Psoas muscle (tissue), 8 donors: ENCODE results near the gene KATNBL1. TPM values are rescaled to one million over a fixed set of nuclear protein-coding genes. Genes with fewer than 3 reads are reported as not detected.
A peak's percentile ranks its signal among the peaks of the same experiment; 100 is the strongest.

ENCODE experiments used
- ATAC-seq, 4 donors: fragments of 200-7000 bp; cut with Tn5 transposase; one replicate each; pipeline ENCODE4 v1.9.1; 2020; ENCODE audit warnings: moderate library complexity in 3 of 4, mild to moderate bottlenecking in 2 of 4
- DNase-seq, 2 donors: peaks; one replicate each; pipeline ENCODE4 v3.0.0-alpha.2; 2020
- H3K27ac ChIP-seq: fragments of 200-600 bp; one replicate; pipeline ENCODE4 v1.8.0; 2022
- H3K27me3 ChIP-seq, 3 donors: fragments of 200-600 bp in 1 of 3; one replicate each; pipeline versions ENCODE4 v1.6.1 to v1.8.0; 2013 to 2022; ENCODE audit warnings: low read length in 2 of 3, mild to moderate bottlenecking in 2 of 3, moderate library complexity in 1 of 3; ENCODE audit not compliant: insufficient read depth in 3 of 3
- H3K36me3 ChIP-seq, 2 donors: fragments of 200-600 bp in 1 of 2; one replicate each; pipeline versions ENCODE4 v1.6.1 to v1.8.0; 2013 to 2022; ENCODE audit warnings: low read depth in 1 of 2, mild to moderate bottlenecking in 1 of 2, moderate library complexity in 1 of 2; ENCODE audit not compliant: insufficient read depth in 1 of 2
- H3K4me1 ChIP-seq: fragments of 200-600 bp; one replicate; pipeline ENCODE4 v1.8.0; 2022
- H3K4me3 ChIP-seq: fragments of 200-600 bp; one replicate; pipeline ENCODE4 v1.8.0; 2022; ENCODE audit warnings: mild to moderate bottlenecking
- H3K9me3 ChIP-seq: fragments of 200-600 bp; one replicate; pipeline ENCODE4 v1.8.0; 2022
- WGBS, 3 donors: extraction: QIAGEN DNeasy Blood & Tissue Kit; methylation state at CpG; one replicate each; pipeline versions ENCODE4 v1.1.6 to v1.1.7; 2013; 5-methylcytosine and 5-hydroxymethylcytosine counted together
- intact Hi-C, 2 donors: fragments of 100-400 bp; cut with DNase I; formaldehyde crosslinking; loops; one replicate each; pipeline versions ENCODE4 v1.11.0 to v1.14.2; 2022
- polyA plus RNA-seq, 3 donors: library from polyadenylated mRNA; stranded (reverse); fragments of 200-250 nt; gene quantifications; one replicate each; pipeline ENCODE4 v1.2.3, GENCODE V29; 2013
- total RNA-seq, 4 donors: library from RNA; stranded (reverse); fragmentation: NEBNext Ultra II Directional in 2 of 4; extraction: Animal tissue kit (Norgen Biotek cat#: 25700) in 2 of 4; gene quantifications; one replicate each; pipeline versions ENCODE4 v1.2.1 to v1.2.4, GENCODE V29; 2021 to 2023
- TF ChIP-seq, protein P1 (sequence below): fragments of 200-600 bp; IDR thresholded peaks from one replicate; pipeline ENCODE4 v1.8.0; 2022; ENCODE audit warnings: antibody characterized with exemption
- donor health status: healthy with polysubstance abuse.
- donor health status: DM: no; HTN: no; CAD: no; lungs with moderate emphysema.
- donor health status: Bipolar disorder and iron deficiency.
- donor health status: healthy.
- donor health status: DM: yes; HTN: yes; CAD: no.
- donor health status: DM: no; HTN: no; CAD: no.
- donor health status: DM: no; HTN: no; CAD: no.
- donor health status: DM: yes; HTN: yes; CAD: no.

The KATNBL1 gene
- total and polyA plus RNA-seq, 7 donors, result 10.4 to 22.3 (median 17.3) TPM

DNA sequence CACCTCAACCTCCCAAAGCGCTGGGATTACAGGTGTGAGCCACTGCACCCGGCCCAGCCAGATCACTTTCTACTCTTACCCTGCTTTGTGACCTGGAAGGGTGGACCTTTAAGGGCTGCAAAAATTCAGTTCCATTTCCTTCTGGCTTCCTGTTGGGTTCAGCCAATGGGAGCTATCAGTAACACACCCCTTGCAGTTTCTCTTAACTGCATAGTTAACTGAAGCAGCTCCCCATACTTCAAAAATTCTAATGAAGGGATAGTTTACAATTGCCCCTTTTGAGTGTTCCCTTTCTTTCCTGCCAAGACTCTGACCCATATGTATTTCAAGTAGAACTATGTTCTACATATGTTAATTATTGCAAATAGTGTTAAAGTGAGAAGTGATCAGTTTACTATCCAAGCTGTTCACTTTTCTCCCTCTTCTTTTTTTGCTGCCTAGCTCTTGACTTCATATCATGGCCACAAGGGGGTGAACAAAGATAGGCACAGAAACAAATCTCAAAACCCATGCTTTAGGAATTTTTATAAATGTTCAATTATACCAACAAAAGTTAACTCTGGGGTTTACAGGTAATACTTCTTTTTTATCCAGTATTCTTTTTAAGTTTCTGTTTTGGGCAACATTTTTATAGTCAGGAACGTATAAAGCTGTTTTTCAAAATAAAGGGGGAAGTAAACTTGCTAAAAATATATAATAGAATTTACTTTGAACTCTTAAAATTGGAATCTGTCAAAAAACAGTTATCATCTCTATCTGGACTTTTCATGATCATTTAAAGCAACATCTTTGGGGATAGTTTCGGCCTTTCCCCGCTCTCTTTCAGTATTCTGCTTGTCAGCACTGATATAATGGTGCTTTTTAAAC lies 99.9 kb downstream of the KATNBL1 start:
- WGBS, 3 donors, result 75 to 78% (median 76%) methylated on average over 5 of the region's 5 CpGs
- intact Hi-C loops, result loop anchor here (2.0 to 5.0 kb wide), 2 partner anchors 101 to 102 kb away; partner anchors contain the start of gene KATNBL1 (in 2 of the 2)
- Histone ChIP-seq H3K9me3 (no peaks in the 10 kb centered on the region), H3K36me3 (no peaks in the 10 kb centered on the region), H3K4me3 (no peak overlapping the region), H3K27me3 (no peaks in the 10 kb centered on the region), H3K4me1 (no peaks in the 10 kb centered on the region), H3K27ac (no peak overlapping the region)
- no peak for DNase-seq
- TF ChIP-seq, protein P1, sequence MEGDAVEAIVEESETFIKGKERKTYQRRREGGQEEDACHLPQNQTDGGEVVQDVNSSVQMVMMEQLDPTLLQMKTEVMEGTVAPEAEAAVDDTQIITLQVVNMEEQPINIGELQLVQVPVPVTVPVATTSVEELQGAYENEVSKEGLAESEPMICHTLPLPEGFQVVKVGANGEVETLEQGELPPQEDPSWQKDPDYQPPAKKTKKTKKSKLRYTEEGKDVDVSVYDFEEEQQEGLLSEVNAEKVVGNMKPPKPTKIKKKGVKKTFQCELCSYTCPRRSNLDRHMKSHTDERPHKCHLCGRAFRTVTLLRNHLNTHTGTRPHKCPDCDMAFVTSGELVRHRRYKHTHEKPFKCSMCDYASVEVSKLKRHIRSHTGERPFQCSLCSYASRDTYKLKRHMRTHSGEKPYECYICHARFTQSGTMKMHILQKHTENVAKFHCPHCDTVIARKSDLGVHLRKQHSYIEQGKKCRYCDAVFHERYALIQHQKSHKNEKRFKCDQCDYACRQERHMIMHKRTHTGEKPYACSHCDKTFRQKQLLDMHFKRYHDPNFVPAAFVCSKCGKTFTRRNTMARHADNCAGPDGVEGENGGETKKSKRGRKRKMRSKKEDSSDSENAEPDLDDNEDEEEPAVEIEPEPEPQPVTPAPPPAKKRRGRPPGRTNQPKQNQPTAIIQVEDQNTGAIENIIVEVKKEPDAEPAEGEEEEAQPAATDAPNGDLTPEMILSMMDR, result peak; percentile 42
- ATAC-seq, result no peak

DNA sequence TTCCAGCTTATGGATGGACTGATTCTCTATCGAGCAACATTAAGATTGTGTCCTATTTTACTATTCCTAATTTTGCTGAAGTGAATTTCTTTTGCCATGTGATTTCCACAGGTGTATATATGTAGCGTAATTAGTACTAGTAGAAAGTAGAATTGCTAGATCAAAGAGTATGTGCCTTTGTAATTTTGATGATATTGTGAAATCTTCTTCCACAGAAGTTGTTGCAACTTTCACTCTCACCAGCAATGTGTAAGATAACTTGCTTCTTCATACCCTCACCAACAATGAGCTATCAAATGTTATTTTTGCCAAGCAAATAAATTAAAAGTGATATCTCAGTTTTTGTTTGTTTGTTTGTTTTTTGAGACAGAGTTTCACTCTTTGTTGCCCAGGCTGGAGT lies 102.6 kb downstream of the KATNBL1 start:
- ATAC-seq (no peak), DNase-seq (no peak)
- Histone ChIP-seq H3K9me3 (no peaks in the 10 kb centered on the region), H3K4me3 (no peak overlapping the region), H3K4me1 (peaks cover 10% of the 10 kb centered on the region), H3K36me3 (no peaks in the 10 kb centered on the region), H3K27me3 (no peaks in the 10 kb centered on the region), H3K27ac (no peak overlapping the region)
- TF ChIP-seq, protein P1, result no peak
- WGBS, 3 donors, result 89 to 94% (median 90%) methylated on average over 2 of the region's 2 CpGs
- intact Hi-C loops, result no loop called here

DNA sequence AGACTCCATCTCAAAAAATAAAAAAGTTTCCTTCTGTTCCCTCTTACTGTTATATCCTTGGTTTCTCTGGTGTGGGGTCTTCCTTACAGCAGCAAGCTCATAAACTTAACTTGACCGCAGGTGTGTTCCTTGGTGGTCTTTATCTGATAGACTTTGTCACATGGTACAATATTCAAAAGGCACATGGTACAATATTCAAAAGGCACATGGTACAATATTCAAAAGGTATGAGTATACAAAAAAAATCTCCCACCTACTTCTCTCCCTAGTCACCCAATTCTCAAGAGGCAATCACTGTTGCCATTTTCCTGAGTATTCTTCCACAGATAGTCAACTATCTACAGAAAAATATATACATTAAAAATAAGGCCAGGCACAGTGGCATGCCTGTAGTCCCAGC lies 103.5 kb downstream of the KATNBL1 start:
- TF ChIP-seq, protein P1, result no peak
- Histone ChIP-seq H3K27me3 (no peaks in the 10 kb centered on the region), H3K36me3 (no peaks in the 10 kb centered on the region), H3K4me3 (no peak overlapping the region), H3K4me1 (peaks cover 10% of the 10 kb centered on the region), H3K9me3 (no peaks in the 10 kb centered on the region), H3K27ac (no peak overlapping the region)
- WGBS, 3 donors, result 83 to 95% (median 94%) methylated on average over 1 of the region's 1 CpG
- intact Hi-C loops, result no loop called here
- no peak for ATAC-seq
- DNase-seq, result no peak

DNA sequence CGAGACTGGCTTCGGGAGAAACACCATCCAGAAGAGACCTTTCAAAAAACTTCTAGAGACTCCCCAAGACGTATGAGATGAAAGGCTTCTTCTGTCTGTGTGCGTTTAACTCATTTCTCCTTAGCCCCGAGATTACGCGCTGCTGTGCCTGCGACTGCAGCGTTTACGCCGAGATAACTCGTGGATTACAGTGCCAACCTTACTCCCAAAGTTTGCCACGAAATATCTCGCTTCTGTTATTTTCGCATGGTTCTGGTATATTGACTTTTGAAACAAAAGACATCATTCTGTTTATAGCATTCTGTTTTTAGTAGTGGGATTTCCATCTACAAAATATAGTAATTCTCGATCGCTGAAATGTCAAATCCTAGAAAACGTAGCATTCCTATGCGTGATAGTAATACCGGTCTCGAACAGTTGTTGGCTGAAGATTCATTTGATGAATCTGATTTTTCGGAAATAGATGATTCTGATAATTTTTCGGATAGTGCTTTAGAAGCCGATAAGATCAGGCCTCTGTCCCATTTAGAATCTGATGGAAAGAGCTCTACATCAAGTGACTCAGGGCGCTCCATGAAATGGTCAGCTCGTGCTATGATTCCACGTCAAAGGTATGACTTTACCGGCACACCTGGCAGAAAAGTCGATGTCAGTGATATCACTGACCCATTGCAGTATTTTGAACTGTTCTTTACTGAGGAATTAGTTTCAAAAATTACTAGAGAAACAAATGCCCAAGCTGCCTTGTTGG lies 107.5 kb downstream of the KATNBL1 start:
- Histone ChIP-seq H3K4me1 (peaks cover 32% of the 10 kb centered on the region), H3K27ac (peak overlapping the region; percentile 93), H3K4me3 (peak overlapping the region; percentile 93), H3K36me3 (no peaks in the 10 kb centered on the region), H3K27me3 (no peaks in the 10 kb centered on the region), H3K9me3 (no peaks in the 10 kb centered on the region)
- 18 to 19% (median 18%) methylated on average over 29 of the region's 29 CpGs for WGBS, 3 donors
- no peak for DNase-seq
- intact Hi-C loops, result loop anchor here in 1 of 2 donors (5.0 kb wide), 2 partner anchors 40 to 240 kb away; partner anchors contain the start of genes NOP10 and NUTM1
- peak; percentile 52 to 58 (median 54) for ATAC-seq
- TF ChIP-seq, protein P1, result no peak
